CD4-positive, alpha-beta T cell treated with Interleukin-6 at 100 ng/mL for 8 hours (primary cell): ENCODE results near the gene TDRD12.
"Not testable (repeated sequence)": the region's sequence is repeated elsewhere in the genome, so short reads cannot be mapped to it uniquely, and the experiment has no call there.

ENCODE experiments used
- DNase-seq: peaks from one replicate; pipeline ENCODE4 v3.0.0-alpha.2; 2020; ENCODE audit warnings: mixed read lengths, low spot score

Gene TDRD12

DNA sequence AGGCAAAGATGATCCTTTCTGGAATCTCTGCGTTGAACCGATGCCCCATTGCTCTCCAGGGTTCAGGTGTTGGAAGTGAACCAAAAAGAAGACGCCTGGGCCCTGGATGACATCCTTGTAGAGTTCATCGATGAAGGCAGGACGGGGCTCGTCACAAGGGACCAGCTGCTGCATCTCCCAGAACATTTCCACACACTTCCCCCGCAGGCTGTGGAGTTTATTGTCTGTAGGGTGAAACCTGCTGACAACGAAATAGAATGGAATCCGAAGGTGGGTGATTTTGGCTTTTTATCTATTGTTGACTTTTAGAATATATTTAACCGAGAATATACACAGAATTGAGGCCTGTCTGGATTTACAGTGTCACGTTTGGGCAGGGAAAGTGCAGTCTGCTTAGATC is 91.6 kb downstream of the TDRD12 start:
- no peak for DNase-seq

DNA sequence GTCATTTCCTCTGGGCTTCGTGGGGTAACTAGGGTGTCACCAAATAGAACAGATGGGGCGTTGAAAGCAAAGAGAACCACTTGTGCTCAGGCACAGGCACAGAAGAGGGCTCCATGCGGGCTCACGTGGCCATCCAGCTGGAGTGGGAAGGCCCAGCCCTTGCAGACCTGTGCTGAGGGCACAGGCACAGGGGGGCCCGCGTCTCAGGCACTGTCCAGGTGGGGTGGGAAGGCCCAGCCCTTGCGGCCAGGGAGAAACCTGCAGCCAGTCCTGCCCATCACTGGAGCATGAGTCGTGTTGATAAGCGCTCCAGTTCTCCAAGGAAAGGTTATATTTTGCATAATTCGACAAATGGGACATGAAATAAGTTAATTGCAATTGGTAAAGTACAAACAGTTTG is 92.5 kb downstream of the TDRD12 start:
- no peak for DNase-seq

DNA sequence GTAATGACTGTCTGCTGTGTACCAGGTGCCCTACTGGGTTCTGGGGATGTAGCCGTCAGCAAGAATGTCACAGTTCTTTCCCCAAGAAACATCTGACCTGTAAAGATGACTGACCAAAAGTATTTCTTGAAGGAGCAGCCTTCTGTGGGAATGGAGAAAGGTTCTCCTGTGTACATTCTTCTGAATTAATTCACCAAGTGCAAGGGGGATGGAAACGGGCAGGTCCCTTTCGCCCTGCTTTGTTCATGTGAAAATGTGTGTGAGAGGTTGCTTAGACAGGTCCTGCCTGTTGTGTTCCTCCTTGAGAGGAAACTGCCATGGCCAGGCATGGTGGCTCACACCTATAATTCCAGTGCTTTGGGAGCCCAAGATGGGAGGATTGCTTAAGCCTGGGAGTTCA is 93.0 kb downstream of the TDRD12 start:
- no peak for DNase-seq

DNA sequence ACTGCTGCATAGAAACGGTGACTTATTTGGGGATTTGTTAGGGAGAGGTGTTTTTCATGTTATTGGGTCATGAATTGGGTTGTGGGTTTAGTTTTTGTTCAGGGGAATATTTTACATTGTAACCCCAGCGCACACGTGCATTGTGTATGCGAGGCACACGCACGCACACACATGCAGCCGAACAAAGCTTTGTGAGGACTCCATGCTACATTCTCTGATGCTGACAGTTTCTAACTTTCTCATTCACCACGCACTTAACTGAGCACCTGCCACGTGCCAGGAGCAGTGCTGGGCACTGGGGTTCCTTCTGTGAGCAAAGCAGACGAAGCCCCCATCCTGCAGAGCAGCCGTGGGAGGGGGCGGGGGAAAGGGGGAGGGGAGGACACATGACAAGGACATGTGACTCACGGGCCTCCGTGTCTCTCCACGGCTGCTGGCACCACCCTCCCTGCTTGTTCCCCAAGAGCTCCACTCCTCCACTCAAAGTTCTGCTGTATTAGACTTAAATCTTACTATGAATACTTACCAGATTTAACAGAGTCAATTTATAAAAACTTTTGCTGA is 94.4 kb downstream of the TDRD12 start:
- DNase-seq = no peak

DNA sequence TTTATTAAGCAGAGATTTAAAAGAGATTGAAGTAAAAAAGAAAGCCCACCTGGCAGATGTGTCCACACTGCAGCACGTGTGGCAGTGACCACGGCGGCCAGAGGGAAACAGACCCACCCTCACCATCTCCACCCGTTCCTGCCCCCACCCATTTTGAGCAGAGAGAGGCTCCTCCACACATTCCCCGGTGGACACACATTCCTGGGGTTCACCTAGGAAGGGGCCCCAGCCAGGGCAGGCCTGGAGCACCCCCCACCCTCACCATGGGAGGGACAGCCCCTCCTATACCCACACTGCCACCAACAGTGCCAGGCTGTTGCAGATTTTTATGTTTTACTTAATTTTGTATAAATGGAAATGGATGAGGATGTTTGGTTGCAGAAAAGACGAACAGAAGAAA is 95.1 kb downstream of the TDRD12 start:
- DNase-seq = no peak

DNA sequence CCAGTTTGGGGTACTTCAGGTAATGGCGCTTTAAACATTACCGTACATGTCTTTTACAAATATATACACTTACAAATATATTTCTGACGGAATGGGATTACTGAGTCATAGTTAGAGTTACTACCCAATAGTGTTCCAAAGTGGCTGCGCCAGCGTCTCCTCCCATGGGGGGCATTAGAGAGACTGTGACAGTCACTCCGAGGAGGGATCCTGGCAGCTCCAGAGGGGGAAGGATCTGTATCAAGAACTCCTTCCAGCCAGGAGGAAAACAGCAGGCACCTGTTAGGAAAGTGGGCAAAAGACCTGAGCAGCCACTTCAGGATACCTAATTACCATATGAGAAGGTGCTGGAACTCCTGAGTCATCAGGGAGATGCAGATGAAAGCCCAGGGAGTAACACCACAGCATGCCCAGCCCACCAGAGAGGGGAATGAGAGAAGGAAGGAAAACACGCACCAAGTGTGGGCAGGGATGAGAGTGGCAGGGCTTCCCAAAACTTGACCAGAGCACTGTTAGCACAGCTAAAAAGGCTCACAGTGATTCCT is 97.1 kb downstream of the TDRD12 start:
- DNase-seq = no peak

DNA sequence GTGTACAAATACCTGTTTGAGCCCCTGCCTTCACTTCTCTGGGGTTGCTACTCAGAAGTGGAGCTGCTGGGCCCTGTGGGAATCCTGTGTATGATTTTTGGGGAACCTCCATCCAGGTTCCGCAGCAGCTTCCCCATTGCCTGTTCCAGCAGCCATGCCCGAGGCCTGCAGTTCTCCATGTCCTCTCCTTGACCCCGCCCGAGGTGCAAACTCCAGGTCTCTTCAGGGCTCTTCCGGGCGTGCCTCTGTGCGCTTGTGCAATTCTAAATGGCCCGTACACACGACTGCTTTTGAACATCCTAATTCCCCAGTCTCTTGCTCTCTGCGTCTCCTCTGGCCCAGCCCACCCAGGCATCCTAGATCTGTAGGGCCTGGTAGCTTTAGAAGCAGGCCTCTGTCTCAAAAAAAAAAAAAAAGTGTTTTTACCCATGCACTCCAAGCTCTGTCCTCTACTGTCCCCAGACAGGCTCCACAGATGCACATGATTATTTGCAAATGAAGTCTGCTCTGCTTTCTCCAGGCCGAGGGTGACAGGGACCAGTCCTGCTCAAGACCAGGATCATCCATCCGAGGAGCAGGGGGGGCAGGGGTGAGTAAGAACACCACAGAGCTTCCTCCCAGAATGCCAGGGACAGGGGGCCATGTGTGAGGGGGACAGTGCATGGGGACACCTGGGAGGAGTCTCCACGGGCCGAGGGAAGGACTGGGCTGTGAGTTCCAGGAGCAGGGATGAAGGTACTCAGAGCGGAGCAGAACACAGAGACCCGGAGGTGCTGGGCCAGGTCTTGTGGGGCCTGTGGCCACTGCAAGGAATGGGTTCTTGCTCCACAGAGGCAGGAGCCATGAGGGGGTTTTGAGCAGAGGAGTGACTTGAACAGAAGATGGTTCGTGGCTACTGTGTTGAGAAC is 98.3 kb downstream of the TDRD12 start:
- DNase-seq = no peak

DNA sequence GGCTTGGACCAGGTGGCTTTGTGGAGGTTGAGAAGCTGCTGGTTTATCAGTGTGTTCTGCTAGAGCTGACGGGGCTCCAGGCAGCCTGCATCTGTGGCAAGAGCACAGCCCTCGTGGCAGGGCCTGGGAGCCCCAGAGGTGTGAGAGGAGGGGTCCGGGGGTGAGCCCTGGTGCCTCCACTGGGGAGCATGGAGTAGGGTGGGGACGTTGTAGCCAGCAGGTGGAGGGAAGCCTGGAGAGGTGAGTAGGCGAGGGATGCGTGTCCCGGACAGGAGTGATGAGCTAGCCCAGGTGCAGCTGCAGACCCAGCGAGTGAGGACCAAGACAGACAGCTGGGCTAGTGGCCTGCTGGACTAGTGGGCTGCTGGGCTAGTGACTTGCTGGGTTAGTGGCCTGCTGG is 99.0 kb downstream of the TDRD12 start:
- DNase-seq = no peak

DNA sequence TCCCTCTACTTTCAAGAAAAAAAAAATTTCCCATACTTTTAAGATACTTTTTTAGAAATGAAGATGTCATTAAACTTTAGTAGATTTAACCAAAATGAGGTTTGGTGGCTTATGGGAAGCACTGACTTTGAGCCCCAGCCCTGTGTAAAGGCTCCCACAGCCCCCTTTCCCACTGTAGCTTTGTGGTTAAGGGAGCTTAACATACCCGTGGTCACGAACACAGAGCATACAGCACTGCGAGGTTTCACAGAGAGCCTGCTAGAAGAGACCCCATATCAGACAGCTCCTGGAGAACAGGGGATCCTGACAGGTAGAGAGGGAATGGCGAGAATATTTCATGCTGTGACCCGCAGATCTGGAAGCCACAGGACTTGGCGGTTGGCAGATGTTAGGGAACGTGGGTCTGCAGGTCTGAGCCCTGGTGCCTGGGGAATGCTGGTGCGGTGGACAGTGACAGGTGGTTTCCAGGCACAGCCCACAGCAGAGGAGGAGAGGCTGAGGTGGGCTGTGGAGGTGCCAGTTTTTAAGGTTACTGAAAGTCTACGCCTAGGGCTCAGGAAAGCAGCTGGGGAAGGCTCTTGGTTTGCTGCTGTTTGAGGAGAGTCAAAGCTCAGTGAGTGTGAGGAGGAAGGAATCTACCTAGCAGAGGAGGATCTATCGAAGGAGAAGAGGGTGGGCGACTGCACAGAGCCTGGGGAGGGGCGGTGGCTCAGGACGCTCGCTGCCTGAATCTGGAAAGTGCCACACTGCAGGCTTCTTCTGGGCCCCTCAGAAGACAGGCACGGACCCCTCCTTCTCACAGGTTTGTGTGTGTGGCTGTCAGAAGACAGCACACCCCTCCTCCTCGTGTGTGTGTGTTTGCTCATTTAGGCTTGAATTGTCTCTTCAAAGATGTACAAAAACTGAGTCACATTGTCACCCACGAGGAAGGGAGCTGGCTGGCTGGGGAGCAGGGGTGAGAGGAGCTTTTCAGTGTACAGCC is 100.1 kb downstream of the TDRD12 start:
- DNase-seq = no peak

DNA sequence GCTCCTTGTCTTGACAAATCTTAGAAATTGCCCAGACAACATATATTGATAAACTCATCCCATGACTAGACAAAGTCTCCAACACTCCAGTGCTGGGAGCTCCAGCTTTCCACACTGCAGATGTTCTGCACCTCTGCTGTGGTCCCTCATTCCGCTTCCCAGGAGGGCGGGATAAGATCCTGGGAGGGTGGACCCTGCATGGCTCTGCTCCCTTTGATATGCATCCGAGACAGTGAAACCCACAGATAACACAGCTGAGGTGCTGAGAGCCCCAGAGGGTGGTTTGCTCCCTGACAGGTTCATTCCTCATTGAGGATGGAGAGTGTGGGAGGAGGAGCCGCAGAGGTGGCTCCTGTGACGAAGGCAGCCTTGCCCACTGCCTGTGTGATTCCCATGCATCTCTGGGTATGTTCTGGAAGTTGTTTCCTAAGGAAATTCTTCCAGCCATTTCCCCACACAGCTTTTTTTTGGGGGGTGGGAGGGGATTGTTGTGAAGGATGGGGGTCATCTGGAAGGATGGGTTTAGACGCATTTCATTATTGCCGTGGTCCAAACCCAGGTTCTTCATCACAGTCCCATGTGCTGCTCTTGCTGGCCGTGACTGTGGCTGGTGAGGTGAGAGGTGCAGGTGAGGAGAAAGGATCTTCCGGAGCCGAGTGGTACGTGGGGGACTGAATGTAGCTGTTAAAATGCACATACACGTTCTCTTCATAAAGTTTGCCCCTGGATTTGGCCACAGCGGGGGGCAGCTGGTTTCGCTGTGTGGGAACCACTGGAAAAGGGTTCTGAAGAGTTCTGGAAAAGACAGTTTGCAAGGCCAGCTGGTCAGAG is 103.6 kb downstream of the TDRD12 start:
- DNase-seq = no peak

DNA sequence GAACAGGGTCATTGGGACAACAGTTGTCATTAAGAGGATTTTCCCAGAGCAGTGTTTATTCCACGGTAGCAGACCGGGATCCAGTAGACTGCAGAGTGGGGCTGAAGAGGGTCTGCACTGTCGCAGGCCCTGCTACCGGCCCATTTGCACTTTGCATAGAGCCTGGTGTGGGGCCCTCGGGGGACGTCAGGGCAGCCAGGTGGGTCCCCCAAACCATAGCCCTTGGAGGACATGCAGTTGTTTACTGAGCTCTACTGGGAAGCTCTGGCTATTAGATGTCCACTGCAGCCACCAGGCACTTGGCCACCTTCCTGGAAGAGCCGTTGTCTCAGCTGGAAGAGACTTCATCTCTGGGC is 104.2 kb downstream of the TDRD12 start:
- no peak for DNase-seq

DNA sequence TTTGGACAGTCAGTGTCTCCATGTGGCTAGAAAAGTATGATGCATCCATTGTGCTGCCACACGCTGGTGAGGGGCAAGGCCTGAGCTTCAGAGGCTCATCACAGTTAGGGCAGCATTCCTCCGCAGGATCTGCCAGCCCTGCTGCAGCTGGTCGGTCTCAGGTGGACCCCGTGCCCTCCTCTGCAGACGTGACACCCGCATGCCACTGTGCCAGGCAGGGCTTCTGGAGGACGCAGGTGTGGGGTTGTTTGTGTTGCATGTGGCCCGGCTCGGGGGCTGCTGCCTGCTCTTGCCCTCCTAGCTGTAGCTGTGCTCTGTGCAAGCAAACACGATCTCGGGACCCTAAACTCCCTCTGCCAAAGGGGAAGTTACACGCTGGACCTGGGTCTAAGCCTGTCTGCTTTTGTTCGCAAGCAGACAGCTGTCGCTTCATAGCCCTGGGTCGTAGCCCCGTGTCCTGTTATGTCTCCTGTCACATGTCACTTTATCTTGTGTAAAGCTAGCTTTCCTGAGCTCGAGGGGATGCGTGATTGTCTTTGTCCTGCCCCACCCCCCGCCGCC is 104.7 kb downstream of the TDRD12 start:
- no peak for DNase-seq

DNA sequence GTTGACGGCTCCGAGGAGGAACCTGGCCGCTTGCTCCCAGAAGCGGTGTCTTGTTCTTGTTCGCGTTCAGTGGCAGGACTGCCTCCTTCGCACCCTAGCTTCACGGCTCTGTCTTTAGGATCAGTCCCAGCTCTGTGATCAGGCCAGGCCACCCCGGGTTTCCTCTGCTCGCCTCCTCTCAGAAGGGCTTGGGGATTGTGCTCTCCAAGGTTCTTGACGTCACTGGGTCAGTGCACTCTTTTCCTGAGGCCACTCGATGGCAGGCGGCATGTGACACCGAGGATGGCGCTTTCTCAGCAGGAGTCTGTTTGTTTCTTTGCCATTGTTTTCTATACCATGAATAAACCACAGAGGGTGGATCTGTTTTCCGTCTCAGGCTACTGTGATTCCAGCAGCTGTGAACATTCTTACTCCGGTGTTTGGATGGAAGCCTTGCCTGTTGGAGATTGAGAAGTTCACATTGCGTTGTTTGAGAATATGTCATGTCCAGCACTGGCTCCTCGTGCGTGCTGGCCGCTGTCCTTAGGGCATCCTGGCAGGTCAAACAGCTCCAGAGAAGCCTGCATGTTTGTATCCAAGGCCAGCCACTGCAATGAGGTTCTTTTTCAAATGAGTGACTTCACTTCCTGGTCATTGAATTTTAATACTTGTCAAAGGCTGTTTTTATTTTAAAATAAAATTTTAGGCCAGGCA is 105.5 kb downstream of the TDRD12 start:
- no peak for DNase-seq

DNA sequence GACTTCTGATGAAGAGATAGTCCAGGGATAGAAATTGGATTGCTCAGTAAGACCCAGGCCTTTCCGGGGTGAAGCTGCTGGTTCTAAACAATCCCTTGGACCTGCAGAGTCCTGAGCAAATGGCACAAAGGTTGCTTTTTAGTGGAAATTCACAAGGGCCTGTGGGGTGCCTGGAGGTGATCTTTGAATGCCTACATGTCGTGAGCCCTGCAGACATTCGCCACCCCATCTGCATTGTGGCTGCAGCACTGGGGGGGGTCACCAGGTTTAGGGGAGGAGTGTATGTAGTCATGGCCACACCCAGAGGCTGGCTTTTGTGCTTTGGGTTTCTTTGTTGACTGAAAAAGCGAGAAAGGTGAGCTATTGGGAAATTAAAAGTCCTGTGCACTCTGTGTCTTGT is 108.6 kb downstream of the TDRD12 start:
- DNase-seq = no peak

DNA sequence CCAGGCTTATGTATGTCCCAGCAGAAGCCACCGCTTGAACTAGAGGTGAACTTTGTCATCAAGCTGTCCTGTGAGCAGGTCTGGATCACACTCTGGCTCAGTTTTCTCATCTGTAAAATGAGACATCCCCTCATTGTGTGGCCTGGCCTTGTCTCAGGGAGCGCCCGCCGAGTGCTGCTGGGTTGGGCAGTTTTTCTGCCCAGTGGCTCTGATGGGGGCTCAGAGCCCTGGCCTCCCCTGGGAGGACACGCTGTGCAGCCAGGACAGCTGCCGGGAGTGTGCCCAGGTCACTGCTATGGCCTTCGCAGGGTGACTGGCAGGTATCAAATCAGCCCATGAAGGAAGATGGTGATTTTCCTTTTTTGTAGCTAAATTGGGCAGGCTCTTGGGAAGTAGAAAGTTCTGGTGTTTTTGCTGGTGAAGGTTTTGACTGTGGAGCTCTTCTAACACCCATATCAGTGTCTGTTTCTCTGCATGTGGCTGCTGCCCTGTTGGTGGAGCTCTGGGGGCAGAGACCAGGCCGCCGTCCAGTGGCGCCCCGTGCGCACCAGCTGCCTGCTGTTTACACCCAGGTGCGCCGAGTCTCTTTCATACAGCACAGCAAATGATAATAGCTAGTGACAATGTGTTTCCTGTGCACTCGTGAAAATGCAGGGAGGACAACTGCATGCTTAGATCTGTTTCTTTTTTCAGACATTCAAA is 109.2 kb downstream of the TDRD12 start:
- no peak for DNase-seq

DNA sequence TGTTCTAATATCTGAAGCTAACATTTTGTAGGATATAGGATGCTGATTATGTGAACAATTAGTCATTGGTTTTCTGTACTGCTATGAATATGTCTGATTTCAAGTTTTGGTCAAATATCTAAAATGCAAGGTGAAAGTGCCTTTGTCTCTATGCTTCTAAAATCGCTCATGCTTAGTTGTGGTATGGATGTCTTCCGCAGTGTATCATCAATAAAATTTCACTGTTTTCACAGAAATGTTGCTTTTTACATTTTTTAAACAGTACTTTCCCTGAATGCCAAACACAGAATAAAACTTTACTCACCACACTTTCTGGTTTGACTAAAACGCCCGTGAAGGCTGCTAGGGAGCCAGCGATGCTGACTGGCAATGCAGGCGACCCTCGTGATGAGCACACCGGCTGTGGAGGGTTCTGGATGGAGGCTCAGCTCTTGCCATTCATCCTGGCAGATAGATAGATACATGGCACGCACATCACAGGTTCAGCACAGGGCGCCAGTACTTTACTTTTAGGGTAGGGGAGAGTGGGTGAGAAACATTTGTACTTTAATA is 109.9 kb downstream of the TDRD12 start:
- DNase-seq = no peak

DNA sequence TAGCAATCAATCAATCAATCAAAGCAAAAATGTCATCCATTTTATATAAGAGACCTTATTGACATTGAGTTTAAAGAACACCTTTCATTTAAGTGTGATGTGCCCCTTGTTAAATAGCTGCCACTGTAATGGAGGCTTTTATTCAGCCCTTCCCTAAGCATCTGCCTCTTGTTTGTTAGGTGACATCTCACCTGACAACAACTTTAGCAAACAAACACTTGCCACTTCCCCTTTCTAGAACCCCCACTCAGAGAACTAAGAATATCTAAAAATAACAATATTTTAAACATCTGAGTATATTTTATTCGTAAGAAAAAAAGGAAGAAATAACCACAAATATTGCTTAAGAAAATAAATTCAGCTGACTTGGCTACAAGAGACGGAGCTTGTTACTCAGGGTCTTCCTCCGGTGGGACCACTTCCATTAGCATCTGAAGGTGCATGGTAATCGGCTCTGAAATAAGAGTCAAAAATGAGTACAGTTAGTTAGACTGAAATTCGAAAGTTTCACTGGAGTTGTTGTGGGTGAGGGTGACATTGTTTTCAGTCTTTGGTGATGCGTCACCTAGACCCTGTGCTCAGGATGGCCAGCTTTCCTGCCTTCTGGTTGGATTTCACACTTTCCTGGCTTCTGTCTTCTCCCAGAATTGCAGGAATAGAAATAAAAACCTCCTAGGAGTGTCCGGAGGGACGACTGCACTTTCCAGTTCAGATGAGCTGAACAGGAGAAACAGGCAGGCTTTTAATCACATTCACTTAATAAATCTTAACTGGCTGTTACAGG is 110.9 kb downstream of the TDRD12 start:
- no peak for DNase-seq

DNA sequence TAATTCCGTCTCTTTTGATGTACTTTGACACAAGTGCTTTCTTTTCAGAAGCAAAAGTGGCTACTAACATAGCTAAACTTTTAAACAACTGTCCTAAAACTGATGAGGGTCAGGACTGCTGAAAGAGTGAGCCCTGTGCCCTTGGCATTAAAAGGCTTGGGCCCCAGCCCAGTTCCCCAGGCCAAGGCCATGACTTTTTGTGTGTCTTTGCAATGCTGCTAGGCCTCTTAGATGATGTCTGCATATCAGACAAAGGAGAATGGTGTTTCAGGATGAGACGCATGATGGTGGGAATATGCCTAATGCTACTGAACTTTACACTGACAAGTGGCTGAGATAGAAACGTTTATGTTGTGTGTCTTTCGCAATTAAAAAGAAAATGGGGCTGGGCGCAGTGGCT is 112.0 kb downstream of the TDRD12 start:
- DNase-seq = no peak

DNA sequence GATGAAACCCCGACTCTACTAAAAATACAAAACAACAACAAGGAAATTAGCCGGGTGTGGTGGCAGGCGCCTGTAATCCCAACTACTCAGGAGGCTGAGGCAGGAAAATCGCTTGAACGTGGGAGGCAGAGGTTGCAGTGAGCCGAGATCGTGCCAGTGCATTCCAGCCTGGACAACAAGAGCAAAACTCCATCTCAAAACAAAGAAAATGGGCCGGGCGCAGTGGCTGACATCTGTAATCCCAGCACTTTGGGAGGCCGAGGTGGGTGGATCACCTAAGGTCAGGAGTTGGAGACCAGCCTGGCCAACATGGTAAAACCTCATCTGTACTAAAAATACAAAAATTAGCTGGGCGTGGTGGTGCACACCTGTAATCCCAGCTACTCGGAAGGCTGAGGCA is 112.5 kb downstream of the TDRD12 start:
- DNase-seq = not testable (repeated sequence)
